Esophagus (tissue), 2 donors: Measurements from ENCODE around the gene SERTAD2. TPM values are rescaled to one million over a fixed set of nuclear protein-coding genes. Genes with fewer than 3 reads are reported as not detected.

Experiments
- H3K27ac ChIP-seq, 2 donors: one replicate each; pipeline ENCODE4 v1.5.1; 2013; ENCODE audit warnings: low read depth in 2 of 2, mild to moderate bottlenecking in 2 of 2, inconsistent platforms in 1 of 2, low read length in 1 of 2, moderate library complexity in 1 of 2
- H3K27me3 ChIP-seq, 2 donors: one replicate each; pipeline ENCODE4 v1.6.1; 2013; ENCODE audit warnings: low read length in 2 of 2, control low read depth in 1 of 2, mild to moderate bottlenecking in 1 of 2; ENCODE audit not compliant: insufficient read depth in 2 of 2, control insufficient read depth in 1 of 2
- H3K36me3 ChIP-seq, 2 donors: one replicate each; pipeline ENCODE4 v1.6.1; 2013; ENCODE audit warnings: low read length in 1 of 2; ENCODE audit not compliant: control insufficient read depth in 2 of 2, insufficient read depth in 2 of 2
- H3K4me1 ChIP-seq, 2 donors: one replicate each; pipeline ENCODE4 v1.6.1; 2013; ENCODE audit warnings: low read length in 1 of 2; ENCODE audit not compliant: control insufficient read depth in 2 of 2, insufficient read depth in 2 of 2
- H3K4me3 ChIP-seq, 2 donors: one replicate each; pipeline ENCODE4 v1.5.1; 2013; ENCODE audit warnings: low read length in 2 of 2, mild to moderate bottlenecking in 2 of 2, low read depth in 1 of 2, moderate library complexity in 1 of 2
- H3K9me3 ChIP-seq, 2 donors: one replicate each; pipeline ENCODE4 v1.6.1; 2013; ENCODE audit warnings: mild to moderate bottlenecking in 2 of 2, low read depth in 1 of 2, low read length in 1 of 2, moderate library complexity in 1 of 2; ENCODE audit not compliant: control insufficient read depth in 2 of 2, insufficient read depth in 1 of 2
- WGBS, 2 donors: extraction: QIAGEN DNeasy Blood & Tissue Kit; methylation state at CpG; one replicate each; pipeline ENCODE4 v1.1.7; 2013; 5-methylcytosine and 5-hydroxymethylcytosine counted together
- polyA plus RNA-seq, 2 donors: library from polyadenylated mRNA; stranded (reverse); fragments of 200-250 nt; gene quantifications; one replicate each; pipeline ENCODE4 v1.2.3, GENCODE V29; 2013
- donor health status: healthy with polysubstance abuse.
- donor health status: Bipolar disorder and iron deficiency.

SERTAD2 gene
- polyA plus RNA-seq, 2 donors, result 13.6 to 22.9 TPM

DNA sequence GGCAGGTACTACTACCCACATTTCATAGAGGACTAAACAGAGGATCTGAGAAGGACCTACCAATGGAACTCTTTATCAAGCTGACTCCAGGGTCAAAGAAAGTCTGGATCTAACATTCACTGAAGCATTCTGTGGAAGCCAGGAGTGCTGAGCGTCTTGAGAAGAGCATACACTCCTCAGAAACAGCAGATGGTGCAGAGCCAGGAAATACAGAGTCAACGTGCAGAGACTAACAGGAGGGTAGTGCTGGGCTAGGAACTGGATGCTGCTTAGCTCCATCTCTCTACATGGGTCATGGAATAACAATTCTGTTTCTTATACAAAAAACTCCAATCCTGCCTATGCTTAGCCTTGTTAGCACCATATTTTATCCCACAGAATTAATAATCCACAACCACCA, 5.5 kb upstream of the SERTAD2 start:
- Histone ChIP-seq H3K9me3 (no peaks in the 10 kb centered on the region), H3K27me3 (no peaks in the 10 kb centered on the region), H3K27ac (no peak overlapping the region), H3K4me1 (no peaks in the 10 kb centered on the region), H3K36me3 (no peaks in the 10 kb centered on the region), H3K4me3 (no peak overlapping the region)
- WGBS, 2 donors, result 72 to 82% methylated on average over 2 of the region's 2 CpGs

DNA sequence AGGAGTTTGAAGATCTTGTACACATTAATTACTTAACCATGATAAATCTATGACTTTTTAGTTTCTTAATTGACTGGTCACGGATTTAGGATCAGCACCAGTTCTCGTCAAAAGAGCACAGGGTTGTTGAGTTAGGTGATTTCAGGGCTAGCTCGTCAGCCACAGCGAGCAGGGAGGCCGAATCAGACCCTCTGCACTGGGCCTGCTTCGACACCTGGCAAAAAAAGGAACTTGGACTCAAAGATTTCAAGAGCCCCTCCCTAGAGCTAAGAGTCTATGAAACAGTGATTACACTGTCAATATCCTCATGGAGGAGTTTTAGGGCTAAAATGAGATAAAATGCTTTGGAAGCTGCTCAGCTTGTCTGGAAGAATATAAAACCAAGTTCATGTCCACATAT, 4.6 kb upstream of the SERTAD2 start:
- H3K4me3 ChIP-seq, result no peak overlapping the region
- no peaks in the 10 kb centered on the region for H3K9me3 ChIP-seq
- H3K27ac ChIP-seq, result no peak overlapping the region
- H3K36me3 ChIP-seq, result no peaks in the 10 kb centered on the region
- WGBS, 2 donors, result 86 to 92% methylated on average over 6 of the region's 6 CpGs
- H3K4me1 ChIP-seq, result no peaks in the 10 kb centered on the region
- no peaks in the 10 kb centered on the region for H3K27me3 ChIP-seq

DNA sequence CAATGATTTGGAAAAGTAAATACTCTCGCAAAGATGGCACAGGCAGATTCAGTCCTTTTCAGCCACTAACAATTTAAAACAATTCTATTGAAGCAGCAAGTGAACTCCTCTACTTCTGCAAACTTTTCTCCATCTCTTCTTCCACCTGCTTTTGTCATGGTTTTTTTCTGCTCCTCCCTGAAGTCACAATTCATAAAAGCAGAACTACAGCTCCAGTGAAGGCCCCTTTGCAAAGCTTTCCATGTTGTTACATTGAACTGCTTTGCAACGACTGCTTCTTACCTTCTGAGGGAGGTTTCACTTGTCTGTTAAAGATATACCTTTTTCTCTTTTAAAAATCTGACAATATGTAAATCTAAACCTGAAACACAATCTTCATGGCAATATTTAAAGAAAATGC, 3.7 kb upstream of the SERTAD2 start:
- Histone ChIP-seq H3K27ac (no peak overlapping the region), H3K4me3 (no peak overlapping the region), H3K27me3 (no peaks in the 10 kb centered on the region), H3K9me3 (no peaks in the 10 kb centered on the region), H3K36me3 (no peaks in the 10 kb centered on the region), H3K4me1 (no peaks in the 10 kb centered on the region)
- 89 to 91% methylated on average over 2 of the region's 2 CpGs for WGBS, 2 donors

DNA sequence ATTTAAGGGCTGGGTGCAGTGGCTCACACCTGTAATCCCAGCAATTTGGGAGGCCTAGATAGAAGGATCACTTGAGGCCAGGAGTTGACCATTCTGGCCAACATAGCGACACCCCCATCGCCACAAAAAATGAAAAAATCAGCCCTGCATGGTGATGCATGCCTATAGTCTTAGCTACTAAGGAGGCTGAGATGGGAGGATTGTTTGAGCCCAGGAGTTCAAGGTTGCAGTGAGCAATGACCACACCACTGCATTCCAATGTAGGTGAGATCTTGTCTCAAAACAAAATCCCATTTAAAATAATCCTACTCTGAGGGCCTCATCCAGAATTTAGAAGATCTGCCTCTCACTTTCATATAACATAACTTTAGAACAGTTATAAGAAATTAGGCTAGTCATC, 2.7 kb upstream of the SERTAD2 start:
- Histone ChIP-seq H3K4me3 (no peak overlapping the region), H3K4me1 (no peaks in the 10 kb centered on the region), H3K27me3 (no peaks in the 10 kb centered on the region), H3K36me3 (no peaks in the 10 kb centered on the region), H3K27ac (no peak overlapping the region), H3K9me3 (no peaks in the 10 kb centered on the region)
- WGBS, 2 donors, result 97 to 98% methylated on average over 2 of the region's 2 CpGs

GRCh38 chr2:64655873-64656272, 2.2 kb upstream of the SERTAD2 start:
- no peaks in the 10 kb centered on the region for H3K9me3 ChIP-seq
- H3K4me3 ChIP-seq, result no peak overlapping the region
- H3K36me3 ChIP-seq, result no peaks in the 10 kb centered on the region
- no peak overlapping the region for H3K27ac ChIP-seq
- no peaks in the 10 kb centered on the region for H3K4me1 ChIP-seq
- no peaks in the 10 kb centered on the region for H3K27me3 ChIP-seq
- WGBS, 2 donors, result 78 to 87% methylated on average over 3 of the region's 3 CpGs

DNA sequence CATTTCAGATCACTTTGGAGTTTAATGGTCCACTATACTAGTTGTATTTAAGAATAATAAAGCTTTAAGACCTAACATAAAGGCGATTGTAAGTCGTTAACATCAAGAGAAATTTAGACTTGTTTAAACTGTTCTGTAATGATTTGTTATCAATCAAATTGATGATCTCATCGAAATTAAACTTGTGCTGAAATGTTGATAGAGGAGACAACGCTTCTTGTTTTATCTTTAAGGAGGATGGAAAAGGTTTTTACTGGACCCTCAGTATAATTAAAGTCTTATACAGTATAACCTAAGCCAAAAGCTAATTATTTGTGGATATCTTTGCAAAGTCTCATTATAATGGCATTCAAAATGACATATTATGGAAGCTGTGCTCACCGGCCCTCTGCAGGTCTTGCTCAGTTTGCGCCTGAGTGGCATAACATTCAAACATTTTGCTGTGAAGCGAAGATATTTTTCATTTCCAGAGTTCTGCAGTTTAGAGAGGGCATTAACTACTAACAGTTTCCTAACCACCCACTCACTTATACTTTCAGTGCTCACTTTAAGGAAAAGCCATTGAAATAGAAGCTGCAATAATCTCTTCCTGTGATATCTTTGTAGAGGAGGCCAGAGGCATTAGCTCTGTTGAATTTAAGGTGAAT, 1.4 kb upstream of the SERTAD2 start:
- H3K4me3 ChIP-seq, result peak overlapping the region in 1 of 2 donors; percentile 76
- peak overlapping the region; percentile 2 to 99 for H3K27ac ChIP-seq
- no peaks in the 10 kb centered on the region for H3K9me3 ChIP-seq
- peaks cover 0 to 1% of the 10 kb centered on the region in 2 donors for H3K4me1 ChIP-seq
- no peaks in the 10 kb centered on the region for H3K36me3 ChIP-seq
- no peaks in the 10 kb centered on the region for H3K27me3 ChIP-seq
- WGBS, 2 donors, result 40% methylated on average over 7 of the region's 7 CpGs

DNA sequence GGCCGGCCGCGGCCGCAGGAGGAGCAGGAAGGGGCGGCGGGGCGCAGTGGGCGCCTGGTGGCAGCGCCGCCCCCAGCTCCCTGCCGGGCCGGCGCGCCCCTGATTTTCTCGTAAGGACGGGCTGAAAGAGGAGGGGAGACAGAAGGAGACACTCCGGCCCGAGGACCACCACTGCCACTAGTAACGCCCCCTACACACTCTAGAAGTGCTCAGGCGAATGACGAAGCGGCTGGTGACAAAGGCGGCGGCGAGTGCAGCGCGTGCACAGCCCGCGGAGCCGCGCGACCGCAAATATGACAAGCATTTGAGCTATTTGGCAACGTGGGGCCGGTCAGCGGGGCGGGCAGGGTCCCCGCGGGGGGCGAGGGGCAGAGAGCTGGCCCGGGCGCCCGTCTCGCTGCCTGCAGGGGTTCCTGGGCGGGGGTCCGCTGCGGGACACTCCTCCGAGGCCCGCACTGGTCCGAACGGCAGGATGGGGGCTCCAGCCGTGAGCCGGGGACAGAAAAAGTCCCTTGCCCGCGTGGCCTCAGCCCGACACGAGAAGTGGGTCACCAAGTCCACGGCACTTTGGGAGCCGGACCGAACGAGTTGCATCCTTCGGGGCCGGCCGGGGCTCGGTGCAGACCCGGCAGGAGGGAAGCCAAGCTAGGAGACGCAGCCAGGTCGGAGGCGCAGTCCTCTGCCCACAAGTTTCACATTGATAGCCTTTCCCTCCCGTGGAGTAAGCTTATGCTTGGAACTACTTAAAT, 524 bp upstream of the SERTAD2 start:
- Histone ChIP-seq H3K27me3 (no peaks in the 10 kb centered on the region), H3K36me3 (no peaks in the 10 kb centered on the region), H3K9me3 (no peaks in the 10 kb centered on the region), H3K4me3 (peak overlapping the region; percentile 74 to 76), H3K27ac (peak overlapping the region; percentile 95 to 99), H3K4me1 (peaks cover 2 to 3% of the 10 kb centered on the region in 2 donors)
- WGBS, 2 donors, result 0 to 1% methylated on average over 70 of the region's 70 CpGs

- Histone ChIP-seq H3K27me3 (no peaks in the 10 kb centered on the region), H3K4me1 (peaks cover 2 to 3% of the 10 kb centered on the region in 2 donors)
- 3 to 4% methylated on average over 19 of the region's 19 CpGs for WGBS, 2 donors
Observed at GRCh38 chr2:64652231-64653108, 1.2 kb downstream of the SERTAD2 start.

GRCh38 chr2:64651590-64651989, 2.1 kb downstream of the SERTAD2 start:
- Histone ChIP-seq H3K4me1 (peaks cover 2 to 3% of the 10 kb centered on the region in 2 donors), H3K27me3 (no peaks in the 10 kb centered on the region), H3K27ac (peak overlapping the region in 1 of 2 donors; percentile 59), H3K4me3 (peak overlapping the region in 1 of 2 donors; percentile 76), H3K9me3 (no peaks in the 10 kb centered on the region), H3K36me3 (no peaks in the 10 kb centered on the region)
- 35 to 38% methylated on average over 4 of the region's 4 CpGs for WGBS, 2 donors

More at GRCh38 chr2:64652231-64653108, 1.2 kb downstream of the SERTAD2 start:
- peak overlapping the region; percentile 99 for H3K27ac ChIP-seq
- H3K4me3 ChIP-seq, result peak overlapping the region; percentile 73 to 76
- H3K9me3 ChIP-seq, result no peaks in the 10 kb centered on the region
- H3K36me3 ChIP-seq, result no peaks in the 10 kb centered on the region
